ENCODE results near the gene CALR3.

DNA sequence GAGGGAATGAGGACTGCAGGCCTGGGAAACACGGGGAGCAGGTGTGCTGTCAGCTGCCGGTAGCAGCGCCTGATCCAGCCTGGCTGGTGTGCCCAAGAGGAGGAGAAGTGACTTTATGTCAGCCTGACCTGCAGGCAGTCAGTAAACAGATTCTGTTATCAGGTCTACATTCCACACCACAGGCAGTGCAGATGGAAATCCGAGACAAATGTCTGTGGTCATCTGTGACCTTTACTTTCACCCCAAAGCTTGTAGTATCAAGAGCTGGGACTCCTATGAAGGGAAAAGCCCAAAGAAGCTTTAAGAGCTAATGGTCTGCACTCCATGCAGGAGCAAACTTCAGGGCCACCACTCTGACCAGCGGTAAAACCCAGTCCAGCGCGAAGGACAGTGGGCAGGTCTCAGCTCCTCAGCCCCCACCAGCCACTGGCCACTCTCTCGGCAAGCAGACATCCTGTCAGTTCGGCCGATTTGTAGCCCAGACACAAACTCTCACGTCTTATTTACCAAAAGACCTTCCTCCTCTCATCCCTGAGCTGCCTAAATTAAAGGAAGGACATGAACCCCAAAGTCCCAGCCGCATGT is 31.9 kb downstream of the CALR3 start:
- TF ChIP-seq SIN3A (conservative IDR thresholded peaks at IDR 0.05 in 1 of 2, IDR thresholded peaks at IDR 0.05 in 1 of 2; ENCODE audit: low read depth in 1 of 2, low read length in 2 of 2): no peak
- TF ChIP-seq, protein P1, sequence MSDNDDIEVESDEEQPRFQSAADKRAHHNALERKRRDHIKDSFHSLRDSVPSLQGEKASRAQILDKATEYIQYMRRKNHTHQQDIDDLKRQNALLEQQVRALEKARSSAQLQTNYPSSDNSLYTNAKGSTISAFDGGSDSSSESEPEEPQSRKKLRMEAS (IDR thresholded peaks at IDR 0.05): no peak
- TF ChIP-seq POLR2A (IDR thresholded peaks at IDR 0.05; ENCODE audit: control extremely low read depth in 1 of 2, low read depth in 2 of 2, low read length in 2 of 2): no peak
- TF ChIP-seq TEAD4 (IDR thresholded peaks at IDR 0.05; ENCODE audit: low read depth, low read length): no peak
- TF ChIP-seq, protein P2, sequence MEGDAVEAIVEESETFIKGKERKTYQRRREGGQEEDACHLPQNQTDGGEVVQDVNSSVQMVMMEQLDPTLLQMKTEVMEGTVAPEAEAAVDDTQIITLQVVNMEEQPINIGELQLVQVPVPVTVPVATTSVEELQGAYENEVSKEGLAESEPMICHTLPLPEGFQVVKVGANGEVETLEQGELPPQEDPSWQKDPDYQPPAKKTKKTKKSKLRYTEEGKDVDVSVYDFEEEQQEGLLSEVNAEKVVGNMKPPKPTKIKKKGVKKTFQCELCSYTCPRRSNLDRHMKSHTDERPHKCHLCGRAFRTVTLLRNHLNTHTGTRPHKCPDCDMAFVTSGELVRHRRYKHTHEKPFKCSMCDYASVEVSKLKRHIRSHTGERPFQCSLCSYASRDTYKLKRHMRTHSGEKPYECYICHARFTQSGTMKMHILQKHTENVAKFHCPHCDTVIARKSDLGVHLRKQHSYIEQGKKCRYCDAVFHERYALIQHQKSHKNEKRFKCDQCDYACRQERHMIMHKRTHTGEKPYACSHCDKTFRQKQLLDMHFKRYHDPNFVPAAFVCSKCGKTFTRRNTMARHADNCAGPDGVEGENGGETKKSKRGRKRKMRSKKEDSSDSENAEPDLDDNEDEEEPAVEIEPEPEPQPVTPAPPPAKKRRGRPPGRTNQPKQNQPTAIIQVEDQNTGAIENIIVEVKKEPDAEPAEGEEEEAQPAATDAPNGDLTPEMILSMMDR (IDR thresholded peaks at IDR 0.05; ENCODE audit: control extremely low read depth in 1 of 3, insufficient read depth in 1 of 3, low read depth in 1 of 3, low read length in 3 of 3): no peak
- TF ChIP-seq JUN (IDR thresholded peaks at IDR 0.05; ENCODE audit: low read depth, low read length): no peak
- TF ChIP-seq EGR1 (IDR thresholded peaks at IDR 0.05; ENCODE audit: borderline replicate concordance, low read depth, low read length): no peak
- no peak for TF ChIP-seq EZH2 (IDR thresholded peaks at IDR 0.05; ENCODE audit: low read depth, low read length, severe bottlenecking)
- no peak for TF ChIP-seq SP1 (IDR thresholded peaks at IDR 0.05; ENCODE audit: low read depth, low read length)
- no peak for TF ChIP-seq BACH1 (IDR thresholded peaks at IDR 0.05; ENCODE audit: low read length)
- no peak for TF ChIP-seq YY1 (IDR thresholded peaks at IDR 0.05; ENCODE audit: low read depth, low read length)
- no peak for TF ChIP-seq POLR2AphosphoS5 (IDR thresholded peaks at IDR 0.05; ENCODE audit: low read depth, low read length)
- TF ChIP-seq RAD21 (IDR thresholded peaks at IDR 0.05 in 1 of 2, conservative IDR thresholded peaks at IDR 0.05 in 1 of 2; ENCODE audit: low read depth in 2 of 2, low read length in 2 of 2): no peak

Data from H1 (cell line).